Fibroblast of lung (primary cell): ENCODE measurements around the gene ADAMTS17. TPM values are rescaled to one million over a fixed set of nuclear protein-coding genes. Genes with fewer than 3 reads are reported as not detected.

ENCODE experiments used
- DNase-seq, 2 donors: peaks; one replicate each; pipeline versions ENCODE4 v3.0.0 to v3.0.0-alpha.2; 2010; ENCODE audit warnings: low read depth in 2 of 2
- H2AFZ ChIP-seq: 2 replicates; pipeline ENCODE4 v1.5.1; 2012; ENCODE audit warnings: low read length, control low read depth, inconsistent platforms
- H3K27ac ChIP-seq: 2 replicates; pipeline ENCODE4 v1.5.1; 2011; ENCODE audit warnings: low read length, control low read depth; ENCODE audit not compliant: insufficient read depth
- H3K27me3 ChIP-seq: 2 replicates; pipeline ENCODE4 v1.5.1; 2011; ENCODE audit warnings: mild to moderate bottlenecking, low read length; ENCODE audit not compliant: control insufficient read depth, insufficient read depth
- H3K36me3 ChIP-seq: 2 replicates; pipeline ENCODE4 v1.5.1; 2011; ENCODE audit warnings: low read length; ENCODE audit not compliant: control insufficient read depth, insufficient read depth
- H3K4me1 ChIP-seq: 2 replicates; pipeline ENCODE4 v1.5.1; 2011; ENCODE audit warnings: low read length; ENCODE audit not compliant: control insufficient read depth, insufficient read depth; ENCODE audit errors: extremely low read depth
- H3K4me2 ChIP-seq: 2 replicates; pipeline ENCODE4 v1.5.1; 2011; ENCODE audit warnings: low read length, control low read depth; ENCODE audit not compliant: insufficient read depth; ENCODE audit errors: extremely low read depth
- H3K4me3 ChIP-seq, 4 experiments: fragments of 200-600 bp in 1 of 4; sonication (generic) in 1 of 4; replicated peaks in 1 of 4; 2 replicates each; pipeline ENCODE4 v1.5.1; 2011 to 2016; ENCODE audit warnings: low read length in 4 of 4, low read depth in 3 of 4, mild to moderate bottlenecking in 3 of 4, control low read depth in 2 of 4, inconsistent platforms in 1 of 4, mixed read lengths in 1 of 4; ENCODE audit not compliant: insufficient read depth in 1 of 4; ENCODE audit errors: control extremely low read depth in 1 of 4
- H3K79me2 ChIP-seq: 2 replicates; pipeline ENCODE4 v1.5.1; 2012; ENCODE audit warnings: mild to moderate bottlenecking, low read length, inconsistent platforms; ENCODE audit not compliant: control insufficient read depth, insufficient read depth
- H3K9ac ChIP-seq: 2 replicates; pipeline ENCODE4 v1.5.1; 2011; ENCODE audit warnings: mild to moderate bottlenecking, low read length, control low read depth; ENCODE audit not compliant: insufficient read depth
- H3K9me3 ChIP-seq: 2 replicates; pipeline ENCODE4 v1.5.1; 2012; ENCODE audit warnings: low read depth, low read length; ENCODE audit not compliant: control insufficient read depth, insufficient read depth
- H4K20me1 ChIP-seq: 2 replicates; pipeline ENCODE4 v1.5.1; 2011; ENCODE audit warnings: low read length; ENCODE audit not compliant: control insufficient read depth, insufficient read depth; ENCODE audit errors: extremely low read depth
- CTCF ChIP-seq, 2 donors: IDR thresholded peaks in 1 of 2; conservative IDR thresholded peaks in 1 of 2; 1 replicate in 1 of 2; 2 replicates in 1 of 2; pipeline ENCODE4 v1.5.1; 2011 to 2012; ENCODE audit warnings: low read length in 2 of 2, control low read depth in 1 of 2, inconsistent platforms in 1 of 2, low read depth in 1 of 2, mild to moderate bottlenecking in 1 of 2
- EZH2 ChIP-seq: IDR thresholded peaks from 2 replicates; pipeline ENCODE4 v1.5.1; 2012; ENCODE audit warnings: low read length, control low read depth, mild to moderate bottlenecking; ENCODE audit errors: missing control alignments
- polyA plus RNA-seq, 2 donors: library from polyadenylated mRNA; depleted of rRNA in 1 of 2; stranded (reverse) in 1 of 2; unstranded in 1 of 2; fragments of >200 nt; gene quantifications; 2 replicates each; pipeline ENCODE4 v1.2.1, GENCODE V29; 2011 to 2012; ENCODE audit warnings: missing spikeins in 1 of 2
- total RNA-seq: library from RNA; depleted of rRNA; stranded (reverse); fragments of >200 nt; gene quantifications from 2 replicates; pipeline ENCODE4 v1.2.1, GENCODE V29; 2014

The ADAMTS17 gene
- total and polyA plus RNA-seq, 2 donors (not counting 1 experiment from before 2014, with no cell fraction given): 0.09 to 0.17 TPM

DNA sequence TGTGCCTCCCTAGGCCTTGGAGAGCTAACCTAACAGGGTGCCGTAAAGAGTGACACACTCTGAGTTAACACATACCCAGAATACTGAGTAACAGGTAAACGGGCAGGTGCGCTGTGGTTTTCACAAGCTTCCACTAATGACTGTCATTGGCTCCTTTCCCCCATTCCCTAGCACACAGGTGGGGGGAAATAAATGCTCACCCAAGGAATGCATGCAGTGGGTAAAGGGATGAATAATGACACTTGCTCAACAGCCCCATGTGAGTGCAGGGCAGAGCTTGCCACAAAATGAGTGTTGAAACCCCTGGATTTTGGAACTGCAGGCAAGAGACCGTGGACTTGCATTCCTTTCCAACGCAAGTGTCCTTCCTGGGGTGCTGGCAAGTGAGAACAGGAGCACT lies 57.6 kb downstream of the ADAMTS17 start:
- DNase-seq: no peak
- Histone ChIP-seq H2AFZ (no peak overlapping the region), H3K79me2 (no peaks in the 10 kb centered on the region), H3K36me3 (no peaks in the 10 kb centered on the region), H3K4me2 (no peak overlapping the region), H4K20me1 (no peaks in the 10 kb centered on the region), H3K27ac (no peak overlapping the region), H3K9me3 (no peaks in the 10 kb centered on the region), H3K4me1 (no peaks in the 10 kb centered on the region), H3K27me3 (no peaks in the 10 kb centered on the region), H3K9ac (no peak overlapping the region), H3K4me3 (no peak overlapping the region)
- TF ChIP-seq EZH2 (no peak), CTCF (conservative IDR thresholded peaks at IDR 0.05 in 1 of 2, IDR thresholded peaks at IDR 0.05 in 1 of 2; ENCODE audit: low read depth in 1 of 2, low read length in 2 of 2) (no peak)

DNA sequence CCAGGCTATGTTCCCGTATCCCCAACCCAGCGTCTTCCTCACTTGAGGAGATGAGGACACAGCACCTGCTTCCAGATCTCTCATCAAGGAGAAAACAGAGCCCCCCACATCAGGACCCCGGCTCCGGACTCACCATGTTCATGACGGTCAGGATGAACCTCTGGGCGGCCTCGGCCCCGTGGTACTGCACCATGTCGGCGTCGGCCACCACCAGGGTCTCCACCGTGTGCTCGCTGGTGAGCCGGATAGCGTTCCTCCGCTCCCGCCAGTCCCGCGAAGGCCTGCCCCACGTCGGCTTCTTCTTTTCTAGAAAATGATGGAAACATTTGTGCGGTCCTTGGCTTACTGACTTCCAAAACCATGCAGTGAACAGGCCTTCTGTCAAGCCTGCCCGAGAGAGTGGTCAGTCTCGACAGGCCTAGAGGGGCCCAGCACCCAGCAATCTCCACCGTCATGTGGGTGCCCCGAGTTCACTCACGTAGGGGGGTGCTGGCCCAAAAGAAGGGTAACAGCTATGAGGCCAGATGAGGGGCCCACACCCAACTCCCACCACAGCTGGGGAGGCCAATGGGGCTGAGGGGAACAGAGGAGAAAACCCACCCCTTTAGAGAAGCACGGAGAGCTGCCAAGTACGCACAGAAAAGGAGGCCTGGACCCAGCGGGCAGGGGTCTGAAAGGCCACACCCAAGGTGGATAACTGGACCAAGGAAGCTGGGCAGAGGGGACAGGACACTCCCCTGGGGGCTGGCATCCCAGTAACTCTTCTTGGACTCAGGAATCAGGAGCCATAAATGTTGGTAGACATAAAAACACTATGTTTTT lies 60.5 kb downstream of the ADAMTS17 start:
- no peaks in the 10 kb centered on the region for H3K27me3 ChIP-seq
- no peak overlapping the region for H2AFZ ChIP-seq
- TF ChIP-seq EZH2: no peak
- no peak for TF ChIP-seq CTCF (conservative IDR thresholded peaks at IDR 0.05 in 1 of 2, IDR thresholded peaks at IDR 0.05 in 1 of 2; ENCODE audit: low read depth in 1 of 2, low read length in 2 of 2)
- H3K27ac ChIP-seq: no peak overlapping the region
- H3K4me1 ChIP-seq: no peaks in the 10 kb centered on the region
- no peaks in the 10 kb centered on the region for H3K36me3 ChIP-seq
- H3K79me2 ChIP-seq: no peaks in the 10 kb centered on the region
- H3K4me2 ChIP-seq: no peak overlapping the region
- no peaks in the 10 kb centered on the region for H4K20me1 ChIP-seq
- H3K9me3 ChIP-seq: no peaks in the 10 kb centered on the region
- H3K4me3 ChIP-seq: no peak overlapping the region
- H3K9ac ChIP-seq: no peak overlapping the region
- no peak for DNase-seq

DNA sequence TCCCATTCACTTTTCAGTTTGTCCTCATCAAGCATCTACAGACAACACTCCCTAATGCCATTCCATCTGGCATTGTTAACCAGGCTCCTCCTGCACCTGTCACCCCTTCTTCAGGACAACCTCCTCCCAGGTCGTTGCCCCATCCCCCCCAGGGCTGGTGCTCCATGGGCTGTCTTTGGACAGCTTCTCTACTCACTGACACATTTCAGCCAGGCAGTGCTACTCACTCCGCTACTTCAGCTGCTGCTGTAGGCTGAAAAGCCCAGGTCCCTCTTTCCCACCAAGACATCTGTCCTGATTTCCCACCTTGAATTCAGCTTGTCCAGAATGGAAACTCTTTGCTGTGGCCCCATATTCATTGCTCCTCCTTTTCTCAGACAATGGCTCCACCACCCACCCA lies 61.9 kb downstream of the ADAMTS17 start:
- Histone ChIP-seq H3K27me3 (no peaks in the 10 kb centered on the region), H3K4me1 (no peaks in the 10 kb centered on the region), H3K9ac (no peak overlapping the region), H3K4me3 (no peak overlapping the region), H3K79me2 (no peaks in the 10 kb centered on the region), H3K27ac (no peak overlapping the region), H4K20me1 (no peaks in the 10 kb centered on the region), H3K36me3 (no peaks in the 10 kb centered on the region), H2AFZ (no peak overlapping the region), H3K9me3 (no peaks in the 10 kb centered on the region), H3K4me2 (no peak overlapping the region)
- DNase-seq: no peak
- TF ChIP-seq CTCF (conservative IDR thresholded peaks at IDR 0.05 in 1 of 2, IDR thresholded peaks at IDR 0.05 in 1 of 2; ENCODE audit: low read depth in 1 of 2, low read length in 2 of 2) (no peak), EZH2 (no peak)
